ENCODE results near the gene MINAR1.

MINAR1 gene

GRCh38 chr15:79463043-79463780, 31.1 kb downstream of the MINAR1 start:
- no peak for DNase-seq (ENCODE audit: low read depth in 4 of 4, low spot score in 1 of 4)

DNA sequence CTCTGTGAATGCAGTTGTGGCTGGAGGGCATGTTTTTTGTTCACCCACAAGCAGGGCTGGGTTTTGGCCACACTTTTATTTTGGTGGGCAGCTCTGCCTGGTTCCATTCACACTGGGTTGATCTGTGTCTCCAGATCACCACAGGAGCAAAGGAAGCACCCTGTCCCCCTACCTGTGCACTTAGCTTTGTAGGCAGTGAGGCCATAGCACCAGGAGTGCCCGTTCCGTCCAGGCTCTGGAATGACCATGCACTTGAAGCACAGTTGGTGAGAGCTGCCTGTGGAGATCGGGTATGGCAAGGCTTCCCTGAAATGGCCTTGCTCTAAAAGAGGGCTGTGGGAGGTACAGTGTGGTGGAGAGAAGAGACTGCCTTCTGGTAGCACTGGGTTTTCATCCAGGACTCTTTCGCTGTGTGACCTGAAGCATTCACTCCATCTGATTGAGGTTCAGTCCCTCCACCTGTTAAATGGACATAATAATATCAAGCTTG, 31.7 kb downstream of the MINAR1 start:
- DNase-seq (ENCODE audit: low read depth in 4 of 4, low spot score in 1 of 4), result no peak

GRCh38 chr15:79466488-79466887, 34.4 kb downstream of the MINAR1 start:
- DNase-seq (ENCODE audit: low read depth in 4 of 4, low spot score in 1 of 4), result no peak

DNA sequence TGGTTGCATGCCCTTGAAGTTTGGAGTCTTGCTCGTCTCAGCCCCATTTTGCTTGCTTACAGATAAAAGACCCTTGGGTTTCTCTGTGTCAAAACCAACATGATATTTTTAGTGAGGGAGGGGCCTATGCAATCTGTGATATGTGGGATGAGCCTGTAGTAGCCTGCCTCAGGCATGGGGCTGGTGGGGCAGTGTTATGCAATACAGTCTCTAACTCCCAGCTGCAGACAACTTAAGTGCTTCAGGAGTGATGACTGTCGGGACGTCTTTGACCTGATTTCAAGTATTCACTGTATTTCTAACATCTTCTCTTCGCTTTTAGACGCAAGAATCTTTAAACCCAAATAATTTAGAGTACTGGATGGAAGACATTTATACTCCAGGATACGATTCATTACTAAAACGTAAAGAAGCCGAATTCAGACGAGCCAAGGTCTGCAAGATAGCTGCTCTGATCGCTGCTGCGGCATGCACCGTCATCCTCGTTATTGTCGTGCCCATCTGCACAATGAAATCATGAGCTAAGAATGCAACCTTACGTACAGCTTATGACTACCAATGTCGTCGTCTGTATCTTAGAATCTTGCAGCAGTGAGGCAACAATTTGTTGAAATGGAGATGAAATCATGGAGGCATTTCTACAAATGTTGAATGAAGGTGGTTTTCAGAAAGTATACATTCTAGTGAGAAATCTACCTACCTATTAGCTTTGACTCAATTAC, 35.9 kb downstream of the MINAR1 start:
- DNase-seq (ENCODE audit: low read depth in 4 of 4, low spot score in 1 of 4), result no peak

- DNase-seq (ENCODE audit: low read depth in 4 of 4, low spot score in 1 of 4), result no peak
Observed at GRCh38 chr15:79472446-79472845, 40.3 kb downstream of the MINAR1 start.

DNA sequence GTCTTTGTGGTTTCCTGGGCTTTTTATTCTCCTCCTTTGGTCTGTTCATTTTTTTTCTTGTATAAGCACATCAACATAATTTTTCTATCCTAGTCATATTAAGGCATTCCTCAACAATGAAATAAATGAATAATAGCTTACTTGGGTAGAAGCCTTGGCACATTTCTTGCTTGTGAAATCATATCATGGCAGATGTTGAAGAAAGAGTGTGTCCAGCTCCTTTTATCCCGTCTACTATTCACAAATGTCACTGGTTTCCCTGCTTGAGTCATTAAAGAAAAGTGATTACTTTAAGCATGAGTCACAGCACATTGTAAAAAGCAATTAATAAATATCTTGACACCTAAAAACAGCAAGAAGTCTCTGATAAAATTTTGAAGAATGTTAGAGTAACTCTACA, 42.1 kb downstream of the MINAR1 start:
- no peak for DNase-seq (ENCODE audit: low read depth in 4 of 4, low spot score in 1 of 4)

DNA sequence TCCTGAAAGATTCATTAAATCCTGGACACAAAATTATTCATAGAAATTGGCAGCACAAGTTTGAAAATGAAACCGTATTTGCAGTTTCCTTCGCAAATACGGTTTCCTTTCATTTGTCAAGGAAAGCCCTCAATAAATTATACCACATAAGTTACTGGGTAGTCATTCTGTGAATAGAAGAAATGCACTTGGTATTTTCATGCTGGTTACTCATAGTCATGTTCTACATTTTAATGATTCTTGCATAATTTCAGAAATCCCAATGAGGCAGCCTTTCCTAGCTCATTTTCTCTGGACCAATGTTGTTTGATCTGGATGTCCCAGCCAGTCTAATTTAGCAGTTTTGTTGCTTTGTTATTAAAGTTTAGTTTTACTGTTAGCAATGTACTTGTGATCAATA, 43.2 kb downstream of the MINAR1 start:
- DNase-seq (ENCODE audit: low read depth in 4 of 4, low spot score in 1 of 4), result no peak

GRCh38 chr15:79478108-79478507, 46.0 kb downstream of the MINAR1 start:
- no peak for DNase-seq (ENCODE audit: low read depth in 4 of 4, low spot score in 1 of 4)

DNA sequence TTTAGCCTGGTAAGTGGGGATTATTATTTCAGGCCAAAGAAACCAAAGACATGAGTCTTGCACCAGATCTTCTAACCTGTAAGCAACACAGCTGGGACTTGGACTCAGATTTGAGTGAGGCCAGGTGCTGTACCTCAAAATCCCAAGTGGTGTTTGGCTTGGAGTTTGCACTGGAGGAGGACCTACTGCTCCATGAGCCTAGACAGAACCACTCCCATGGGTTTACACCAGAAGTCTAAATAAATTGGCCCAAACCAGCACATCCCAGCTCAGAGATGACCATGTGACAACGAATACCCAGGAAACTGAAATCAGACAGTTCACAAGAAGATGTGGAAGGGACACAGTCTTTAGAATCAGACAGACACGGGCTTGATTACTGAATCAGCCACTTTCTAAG, 47.5 kb downstream of the MINAR1 start:
- no peak for DNase-seq (ENCODE audit: low read depth in 4 of 4, low spot score in 1 of 4)

DNA sequence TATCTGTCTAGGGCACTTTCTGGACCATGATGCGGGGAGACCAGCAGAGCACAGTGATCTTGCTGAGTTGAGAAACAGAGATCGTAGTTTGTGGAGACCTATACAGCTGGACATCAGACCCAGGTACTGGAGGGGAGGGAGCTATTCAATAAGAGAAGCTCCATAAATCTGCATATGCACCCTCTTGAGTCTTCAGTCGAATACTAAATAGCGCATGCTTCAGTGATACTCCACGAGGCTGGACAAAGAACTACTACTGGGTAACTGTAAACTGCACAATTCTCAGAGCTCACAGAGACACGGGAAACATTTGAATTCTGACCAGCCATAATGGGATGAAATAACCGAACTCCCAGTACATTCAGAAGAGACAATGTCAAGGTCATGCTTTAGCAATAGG, 49.7 kb downstream of the MINAR1 start:
- DNase-seq (ENCODE audit: low read depth in 4 of 4, low spot score in 1 of 4), result no peak

All from stimulated activated CD4-positive, alpha-beta T cell treated with anti-CD3 and anti-CD28 coated beads, Interleukin-1b, Interleukin-23, amount 100 ng/mL, for 24 hours (primary cell).